NCI-H510A treated with DMSO at 0.1 percent for 48 hours (cell line): ENCODE measurements around the gene TEX28.
"Not testable (repeated sequence)": the region's sequence is repeated elsewhere in the genome, so short reads cannot be mapped to it uniquely, and the experiment has no call there.

Source experiments
- DNase-seq: peaks from one replicate; lab custom pipeline; 2025; lab: John Stamatoyannopoulos, UW

The TEX28 gene

GRCh38 chrX:154247377-154248045 lies 47.4 kb downstream of the TEX28 start:
- not testable (repeated sequence) for DNase-seq

GRCh38 chrX:154239982-154240503 lies 54.9 kb downstream of the TEX28 start:
- not testable (repeated sequence) for DNase-seq

GRCh38 chrX:154238939-154239559 lies 55.9 kb downstream of the TEX28 start:
- not testable (repeated sequence) for DNase-seq

GRCh38 chrX:154233620-154234019 lies 61.3 kb downstream of the TEX28 start:
- not testable (repeated sequence) for DNase-seq

GRCh38 chrX:154231443-154231842 lies 63.5 kb downstream of the TEX28 start:
- DNase-seq, result not testable (repeated sequence)

GRCh38 chrX:154226706-154227105 lies 68.2 kb downstream of the TEX28 start:
- not testable (repeated sequence) for DNase-seq

- DNase-seq, result not testable (repeated sequence)
Observed at GRCh38 chrX:154225292-154225691, 69.6 kb downstream of the TEX28 start.
